ENCODE results near the gene RTEL1.

RTEL1 gene

DNA sequence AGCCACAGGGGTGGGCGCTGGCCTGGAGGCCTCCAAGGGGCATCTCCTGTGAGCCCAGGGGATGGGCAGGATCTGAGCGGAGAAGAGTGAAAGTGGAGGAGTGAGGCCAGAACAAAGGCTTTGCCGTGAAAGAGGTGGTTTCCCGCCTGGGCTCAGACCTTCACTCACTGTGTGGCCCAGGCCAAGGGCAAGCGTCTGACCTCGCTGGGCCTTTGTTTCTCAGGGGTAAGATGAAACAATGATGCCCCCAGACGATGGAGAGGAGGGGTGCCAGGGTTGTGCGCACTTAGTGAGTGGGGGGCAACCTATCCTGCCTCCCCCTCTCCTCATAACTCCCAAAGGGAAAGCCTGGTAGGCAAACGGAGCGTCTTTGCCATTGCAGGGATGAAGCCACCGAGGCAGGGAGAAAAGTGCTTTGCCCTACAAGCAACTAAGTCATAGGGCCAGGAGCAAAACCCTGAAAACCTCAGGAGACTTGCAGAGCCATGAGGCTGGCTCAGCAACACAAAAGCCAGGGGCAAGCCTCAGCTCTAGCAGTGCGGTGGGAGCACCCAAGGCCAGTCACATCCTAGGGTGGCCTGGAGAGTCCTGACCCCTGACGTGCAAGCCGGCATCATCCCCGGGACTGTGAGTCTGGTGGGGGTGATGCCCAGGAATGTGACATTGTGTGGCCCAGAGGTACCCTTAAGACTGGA lies 4.0 kb upstream of the RTEL1 start (continued):
- TF ChIP-seq, protein P1, sequence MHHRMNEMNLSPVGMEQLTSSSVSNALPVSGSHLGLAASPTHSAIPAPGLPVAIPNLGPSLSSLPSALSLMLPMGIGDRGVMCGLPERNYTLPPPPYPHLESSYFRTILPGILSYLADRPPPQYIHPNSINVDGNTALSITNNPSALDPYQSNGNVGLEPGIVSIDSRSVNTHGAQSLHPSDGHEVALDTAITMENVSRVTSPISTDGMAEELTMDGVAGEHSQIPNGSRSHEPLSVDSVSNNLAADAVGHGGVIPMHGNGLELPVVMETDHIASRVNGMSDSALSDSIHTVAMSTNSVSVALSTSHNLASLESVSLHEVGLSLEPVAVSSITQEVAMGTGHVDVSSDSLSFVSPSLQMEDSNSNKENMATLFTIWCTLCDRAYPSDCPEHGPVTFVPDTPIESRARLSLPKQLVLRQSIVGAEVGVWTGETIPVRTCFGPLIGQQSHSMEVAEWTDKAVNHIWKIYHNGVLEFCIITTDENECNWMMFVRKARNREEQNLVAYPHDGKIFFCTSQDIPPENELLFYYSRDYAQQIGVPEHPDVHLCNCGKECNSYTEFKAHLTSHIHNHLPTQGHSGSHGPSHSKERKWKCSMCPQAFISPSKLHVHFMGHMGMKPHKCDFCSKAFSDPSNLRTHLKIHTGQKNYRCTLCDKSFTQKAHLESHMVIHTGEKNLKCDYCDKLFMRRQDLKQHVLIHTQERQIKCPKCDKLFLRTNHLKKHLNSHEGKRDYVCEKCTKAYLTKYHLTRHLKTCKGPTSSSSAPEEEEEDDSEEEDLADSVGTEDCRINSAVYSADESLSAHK (tag by site-specific recombination; IDR thresholded peaks at IDR 0.05): no peak
- TF ChIP-seq ZNF48 (tag by site-specific recombination; IDR thresholded peaks at IDR 0.05) (no peak), KLF16 (tag by site-specific recombination; IDR thresholded peaks at IDR 0.05) (no peak), ZNF239 (tag by site-specific recombination; IDR thresholded peaks at IDR 0.05) (no peak), ZNF707 (tag by site-specific recombination; IDR thresholded peaks at IDR 0.05) (no peak), ZNF560 (tag by site-specific recombination; IDR thresholded peaks at IDR 0.05; ENCODE audit: borderline replicate concordance) (no peak)
- TF ChIP-seq, protein P2, sequence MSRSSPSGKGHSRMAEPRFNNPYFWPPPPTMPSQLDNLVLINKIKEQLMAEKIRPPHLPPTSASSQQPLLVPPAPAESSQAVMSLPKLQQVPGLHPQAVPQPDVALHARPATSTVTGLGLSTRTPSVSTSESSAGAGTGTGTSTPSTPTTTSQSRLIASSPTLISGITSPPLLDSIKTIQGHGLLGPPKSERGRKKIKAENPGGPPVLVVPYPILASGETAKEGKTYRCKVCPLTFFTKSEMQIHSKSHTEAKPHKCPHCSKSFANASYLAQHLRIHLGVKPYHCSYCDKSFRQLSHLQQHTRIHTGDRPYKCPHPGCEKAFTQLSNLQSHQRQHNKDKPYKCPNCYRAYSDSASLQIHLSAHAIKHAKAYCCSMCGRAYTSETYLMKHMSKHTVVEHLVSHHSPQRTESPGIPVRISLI (tag by site-specific recombination; IDR thresholded peaks at IDR 0.05): no peak
- TF ChIP-seq, protein P3, sequence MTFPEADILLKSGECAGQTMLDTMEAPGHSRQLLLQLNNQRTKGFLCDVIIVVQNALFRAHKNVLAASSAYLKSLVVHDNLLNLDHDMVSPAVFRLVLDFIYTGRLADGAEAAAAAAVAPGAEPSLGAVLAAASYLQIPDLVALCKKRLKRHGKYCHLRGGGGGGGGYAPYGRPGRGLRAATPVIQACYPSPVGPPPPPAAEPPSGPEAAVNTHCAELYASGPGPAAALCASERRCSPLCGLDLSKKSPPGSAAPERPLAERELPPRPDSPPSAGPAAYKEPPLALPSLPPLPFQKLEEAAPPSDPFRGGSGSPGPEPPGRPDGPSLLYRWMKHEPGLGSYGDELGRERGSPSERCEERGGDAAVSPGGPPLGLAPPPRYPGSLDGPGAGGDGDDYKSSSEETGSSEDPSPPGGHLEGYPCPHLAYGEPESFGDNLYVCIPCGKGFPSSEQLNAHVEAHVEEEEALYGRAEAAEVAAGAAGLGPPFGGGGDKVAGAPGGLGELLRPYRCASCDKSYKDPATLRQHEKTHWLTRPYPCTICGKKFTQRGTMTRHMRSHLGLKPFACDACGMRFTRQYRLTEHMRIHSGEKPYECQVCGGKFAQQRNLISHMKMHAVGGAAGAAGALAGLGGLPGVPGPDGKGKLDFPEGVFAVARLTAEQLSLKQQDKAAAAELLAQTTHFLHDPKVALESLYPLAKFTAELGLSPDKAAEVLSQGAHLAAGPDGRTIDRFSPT (tag by site-specific recombination; IDR thresholded peaks at IDR 0.05): 0 out of 2 replicates have a peak, but pooled peaks have one; percentile 75
- TF ChIP-seq, protein P4, sequence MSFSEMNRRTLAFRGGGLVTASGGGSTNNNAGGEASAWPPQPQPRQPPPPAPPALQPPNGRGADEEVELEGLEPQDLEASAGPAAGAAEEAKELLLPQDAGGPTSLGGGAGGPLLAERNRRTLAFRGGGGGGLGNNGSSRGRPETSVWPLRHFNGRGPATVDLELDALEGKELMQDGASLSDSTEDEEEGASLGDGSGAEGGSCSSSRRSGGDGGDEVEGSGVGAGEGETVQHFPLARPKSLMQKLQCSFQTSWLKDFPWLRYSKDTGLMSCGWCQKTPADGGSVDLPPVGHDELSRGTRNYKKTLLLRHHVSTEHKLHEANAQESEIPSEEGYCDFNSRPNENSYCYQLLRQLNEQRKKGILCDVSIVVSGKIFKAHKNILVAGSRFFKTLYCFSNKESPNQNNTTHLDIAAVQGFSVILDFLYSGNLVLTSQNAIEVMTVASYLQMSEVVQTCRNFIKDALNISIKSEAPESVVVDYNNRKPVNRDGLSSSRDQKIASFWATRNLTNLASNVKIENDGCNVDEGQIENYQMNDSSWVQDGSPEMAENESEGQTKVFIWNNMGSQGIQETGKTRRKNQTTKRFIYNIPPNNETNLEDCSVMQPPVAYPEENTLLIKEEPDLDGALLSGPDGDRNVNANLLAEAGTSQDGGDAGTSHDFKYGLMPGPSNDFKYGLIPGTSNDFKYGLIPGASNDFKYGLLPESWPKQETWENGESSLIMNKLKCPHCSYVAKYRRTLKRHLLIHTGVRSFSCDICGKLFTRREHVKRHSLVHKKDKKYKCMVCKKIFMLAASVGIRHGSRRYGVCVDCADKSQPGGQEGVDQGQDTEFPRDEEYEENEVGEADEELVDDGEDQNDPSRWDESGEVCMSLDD (tag by site-specific recombination; IDR thresholded peaks at IDR 0.05): 0 out of 2 replicates have a peak, but pooled peaks have one; percentile 9

DNA sequence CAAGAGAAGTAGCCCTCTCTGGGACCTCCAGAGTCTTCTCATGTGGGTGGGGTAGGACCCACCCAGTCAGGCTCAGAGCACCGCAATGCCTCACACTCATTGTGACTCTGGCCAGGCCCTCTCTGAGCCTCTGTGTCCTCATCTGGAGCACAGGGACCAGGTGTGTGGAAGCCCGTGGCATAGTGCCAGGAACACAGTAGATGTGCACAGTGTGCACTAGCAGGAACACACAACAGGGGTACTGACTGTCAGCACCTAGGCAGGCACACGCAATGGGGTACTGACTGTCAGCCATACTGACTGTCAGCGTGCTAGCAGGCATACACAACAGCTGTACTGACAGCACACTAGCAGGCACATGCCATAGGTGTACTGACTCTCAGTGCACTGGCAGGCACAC lies 2.9 kb upstream of the RTEL1 start:
- Histone ChIP-seq H3K36me3 (ENCODE audit: control insufficient read depth in 2 of 2, insufficient read depth in 1 of 2, low read length in 2 of 2) (peaks cover 0 to under 1% of the 10 kb centered on the region in 2 experiments; a peak in 1 of 3 replicates), H3K4me1 (ENCODE audit: control insufficient read depth, insufficient read depth, low read length) (no peaks in the 10 kb centered on the region; the same call in 1 of the 2 replicates), H3K9me3 (ENCODE audit: control insufficient read depth, insufficient read depth, low read depth, low read length) (no peaks in the 10 kb centered on the region), H3K27ac (ENCODE audit: extremely low read depth, low read depth, low read length) (no peak overlapping the region), H3K4me3 (ENCODE audit: low read depth, low read length) (no peak overlapping the region)
- ChIA-PET CTCF (interaction anchor here (1.5 kb wide), 1 partner anchor 13 kb away, joined by 4 read pairs; no protein-coding TSS in a partner anchor), POLR2A (no interaction called here)
- TF ChIP-seq ZNF311 (tag by site-specific recombination; IDR thresholded peaks at IDR 0.05; ENCODE audit: borderline replicate concordance) (no peak), ZNF211 (tag by site-specific recombination; IDR thresholded peaks at IDR 0.05; ENCODE audit: low read depth) (no peak), ZNF292 (tag by site-specific recombination; IDR thresholded peaks at IDR 0.05; ENCODE audit: borderline replicate concordance, low read depth) (no peak), GLI4 (tag by site-specific recombination; IDR thresholded peaks at IDR 0.05) (no peak), ZNF266 (tag by site-specific recombination; IDR thresholded peaks at IDR 0.05; ENCODE audit: low read depth) (no peak), YY1 (tag by site-specific recombination; IDR thresholded peaks at IDR 0.05) (no peak)
- TF ChIP-seq, protein P5, sequence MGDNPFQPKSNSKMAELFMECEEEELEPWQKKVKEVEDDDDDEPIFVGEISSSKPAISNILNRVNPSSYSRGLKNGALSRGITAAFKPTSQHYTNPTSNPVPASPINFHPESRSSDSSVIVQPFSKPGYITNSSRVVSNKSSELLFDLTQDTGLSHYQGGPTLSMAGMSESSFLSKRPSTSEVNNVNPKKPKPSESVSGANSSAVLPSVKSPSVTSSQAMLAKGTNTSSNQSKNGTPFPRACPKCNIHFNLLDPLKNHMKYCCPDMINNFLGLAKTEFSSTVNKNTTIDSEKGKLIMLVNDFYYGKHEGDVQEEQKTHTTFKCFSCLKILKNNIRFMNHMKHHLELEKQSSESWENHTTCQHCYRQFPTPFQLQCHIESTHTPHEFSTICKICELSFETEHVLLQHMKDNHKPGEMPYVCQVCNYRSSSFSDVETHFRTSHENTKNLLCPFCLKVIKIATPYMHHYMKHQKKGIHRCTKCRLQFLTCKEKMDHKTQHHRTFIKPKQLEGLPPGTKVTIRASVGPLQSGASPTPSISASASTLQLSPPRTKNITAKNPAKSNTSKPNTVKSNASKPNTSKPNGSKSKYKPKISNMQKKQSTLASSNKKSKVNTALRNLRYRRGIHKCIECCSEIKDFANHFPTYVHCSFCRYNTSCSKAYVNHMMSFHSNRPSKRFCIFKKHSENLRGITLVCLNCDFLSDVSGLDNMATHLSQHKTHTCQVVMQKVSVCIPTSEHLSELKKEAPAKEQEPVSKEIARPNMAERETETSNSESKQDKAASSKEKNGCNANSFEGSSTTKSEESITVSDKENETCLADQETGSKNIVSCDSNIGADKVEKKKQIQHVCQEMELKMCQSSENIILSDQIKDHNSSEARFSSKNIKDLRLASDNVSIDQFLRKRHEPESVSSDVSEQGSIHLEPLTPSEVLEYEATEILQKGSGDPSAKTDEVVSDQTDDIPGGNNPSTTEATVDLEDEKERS (tag by site-specific recombination; IDR thresholded peaks at IDR 0.05): no peak
- TF ChIP-seq, protein P6, sequence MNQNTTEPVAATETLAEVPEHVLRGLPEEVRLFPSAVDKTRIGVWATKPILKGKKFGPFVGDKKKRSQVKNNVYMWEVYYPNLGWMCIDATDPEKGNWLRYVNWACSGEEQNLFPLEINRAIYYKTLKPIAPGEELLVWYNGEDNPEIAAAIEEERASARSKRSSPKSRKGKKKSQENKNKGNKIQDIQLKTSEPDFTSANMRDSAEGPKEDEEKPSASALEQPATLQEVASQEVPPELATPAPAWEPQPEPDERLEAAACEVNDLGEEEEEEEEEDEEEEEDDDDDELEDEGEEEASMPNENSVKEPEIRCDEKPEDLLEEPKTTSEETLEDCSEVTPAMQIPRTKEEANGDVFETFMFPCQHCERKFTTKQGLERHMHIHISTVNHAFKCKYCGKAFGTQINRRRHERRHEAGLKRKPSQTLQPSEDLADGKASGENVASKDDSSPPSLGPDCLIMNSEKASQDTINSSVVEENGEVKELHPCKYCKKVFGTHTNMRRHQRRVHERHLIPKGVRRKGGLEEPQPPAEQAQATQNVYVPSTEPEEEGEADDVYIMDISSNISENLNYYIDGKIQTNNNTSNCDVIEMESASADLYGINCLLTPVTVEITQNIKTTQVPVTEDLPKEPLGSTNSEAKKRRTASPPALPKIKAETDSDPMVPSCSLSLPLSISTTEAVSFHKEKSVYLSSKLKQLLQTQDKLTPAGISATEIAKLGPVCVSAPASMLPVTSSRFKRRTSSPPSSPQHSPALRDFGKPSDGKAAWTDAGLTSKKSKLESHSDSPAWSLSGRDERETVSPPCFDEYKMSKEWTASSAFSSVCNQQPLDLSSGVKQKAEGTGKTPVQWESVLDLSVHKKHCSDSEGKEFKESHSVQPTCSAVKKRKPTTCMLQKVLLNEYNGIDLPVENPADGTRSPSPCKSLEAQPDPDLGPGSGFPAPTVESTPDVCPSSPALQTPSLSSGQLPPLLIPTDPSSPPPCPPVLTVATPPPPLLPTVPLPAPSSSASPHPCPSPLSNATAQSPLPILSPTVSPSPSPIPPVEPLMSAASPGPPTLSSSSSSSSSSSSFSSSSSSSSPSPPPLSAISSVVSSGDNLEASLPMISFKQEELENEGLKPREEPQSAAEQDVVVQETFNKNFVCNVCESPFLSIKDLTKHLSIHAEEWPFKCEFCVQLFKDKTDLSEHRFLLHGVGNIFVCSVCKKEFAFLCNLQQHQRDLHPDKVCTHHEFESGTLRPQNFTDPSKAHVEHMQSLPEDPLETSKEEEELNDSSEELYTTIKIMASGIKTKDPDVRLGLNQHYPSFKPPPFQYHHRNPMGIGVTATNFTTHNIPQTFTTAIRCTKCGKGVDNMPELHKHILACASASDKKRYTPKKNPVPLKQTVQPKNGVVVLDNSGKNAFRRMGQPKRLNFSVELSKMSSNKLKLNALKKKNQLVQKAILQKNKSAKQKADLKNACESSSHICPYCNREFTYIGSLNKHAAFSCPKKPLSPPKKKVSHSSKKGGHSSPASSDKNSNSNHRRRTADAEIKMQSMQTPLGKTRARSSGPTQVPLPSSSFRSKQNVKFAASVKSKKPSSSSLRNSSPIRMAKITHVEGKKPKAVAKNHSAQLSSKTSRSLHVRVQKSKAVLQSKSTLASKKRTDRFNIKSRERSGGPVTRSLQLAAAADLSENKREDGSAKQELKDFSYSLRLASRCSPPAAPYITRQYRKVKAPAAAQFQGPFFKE (tag by site-specific recombination; IDR thresholded peaks at IDR 0.05; ENCODE audit: borderline replicate concordance): no peak

Measured in HEK293 (cell line).